ENCODE results near the gene POFUT1. TPM values are rescaled to one million over a fixed set of nuclear protein-coding genes. Genes with fewer than 3 reads are reported as not detected.

The POFUT1 gene
- total RNA-seq, 1 donor from 2014 or later: 28.9 TPM

DNA sequence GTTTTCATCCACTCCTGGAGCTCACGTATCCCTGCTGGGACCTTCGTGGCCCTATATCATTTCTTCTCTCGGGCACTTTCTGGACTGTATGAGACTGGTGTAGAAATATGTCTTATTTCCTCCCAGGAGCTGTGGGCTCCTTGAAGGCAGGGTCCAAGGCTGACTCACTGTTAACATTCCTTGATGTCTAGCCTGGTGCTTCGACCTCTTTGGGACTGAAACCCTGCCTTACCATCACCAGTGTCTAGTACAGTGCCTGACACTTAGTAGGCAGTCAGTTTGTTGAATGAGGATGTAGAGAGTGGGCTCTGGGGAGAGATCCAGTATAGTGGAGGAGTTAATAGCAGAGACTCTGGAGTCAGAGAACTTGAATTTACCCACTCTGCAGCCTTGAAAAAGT lies 23.6 kb downstream of the POFUT1 start:
- Histone ChIP-seq H3K36me3 (peaks cover 69% of the 10 kb centered on the region), H3K27me3 (ENCODE audit: low read depth) (no peaks in the 10 kb centered on the region), H3K4me1 (peaks cover 25% of the 10 kb centered on the region), H3K27ac (replicated peaks) (no peak overlapping the region), H3K4me3 (no peak overlapping the region), H3K9me3 (replicated peaks) (no peaks in the 10 kb centered on the region)
- no peak for DNase-seq
- intact Hi-C loops (cut with micrococcal nuclease): no loop called here
- TF ChIP-seq, protein P1, sequence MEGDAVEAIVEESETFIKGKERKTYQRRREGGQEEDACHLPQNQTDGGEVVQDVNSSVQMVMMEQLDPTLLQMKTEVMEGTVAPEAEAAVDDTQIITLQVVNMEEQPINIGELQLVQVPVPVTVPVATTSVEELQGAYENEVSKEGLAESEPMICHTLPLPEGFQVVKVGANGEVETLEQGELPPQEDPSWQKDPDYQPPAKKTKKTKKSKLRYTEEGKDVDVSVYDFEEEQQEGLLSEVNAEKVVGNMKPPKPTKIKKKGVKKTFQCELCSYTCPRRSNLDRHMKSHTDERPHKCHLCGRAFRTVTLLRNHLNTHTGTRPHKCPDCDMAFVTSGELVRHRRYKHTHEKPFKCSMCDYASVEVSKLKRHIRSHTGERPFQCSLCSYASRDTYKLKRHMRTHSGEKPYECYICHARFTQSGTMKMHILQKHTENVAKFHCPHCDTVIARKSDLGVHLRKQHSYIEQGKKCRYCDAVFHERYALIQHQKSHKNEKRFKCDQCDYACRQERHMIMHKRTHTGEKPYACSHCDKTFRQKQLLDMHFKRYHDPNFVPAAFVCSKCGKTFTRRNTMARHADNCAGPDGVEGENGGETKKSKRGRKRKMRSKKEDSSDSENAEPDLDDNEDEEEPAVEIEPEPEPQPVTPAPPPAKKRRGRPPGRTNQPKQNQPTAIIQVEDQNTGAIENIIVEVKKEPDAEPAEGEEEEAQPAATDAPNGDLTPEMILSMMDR (IDR thresholded peaks at IDR 0.05; ENCODE audit: borderline replicate concordance): no peak

DNA sequence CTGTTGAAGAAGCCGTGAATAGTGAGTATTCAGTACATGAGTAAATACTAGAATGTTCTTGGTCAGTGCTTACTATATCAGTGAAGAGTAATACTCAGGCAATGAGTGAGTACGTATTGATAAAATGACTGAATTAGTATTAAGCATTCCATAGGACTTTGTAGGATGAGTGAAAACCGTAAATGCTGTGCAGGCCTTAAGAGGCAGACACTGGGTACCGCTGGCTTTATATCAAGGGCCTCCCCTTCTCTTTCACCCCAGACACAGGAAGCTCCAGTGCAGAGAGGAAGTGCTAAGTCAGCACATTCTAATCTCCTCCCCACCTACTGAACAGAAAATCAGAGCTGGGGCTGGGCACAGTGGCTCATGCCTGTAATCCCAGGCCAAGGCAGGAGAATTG lies 24.2 kb downstream of the POFUT1 start:
- peaks cover 67% of the 10 kb centered on the region for H3K36me3 ChIP-seq
- intact Hi-C loops (cut with micrococcal nuclease): no loop called here

DNA sequence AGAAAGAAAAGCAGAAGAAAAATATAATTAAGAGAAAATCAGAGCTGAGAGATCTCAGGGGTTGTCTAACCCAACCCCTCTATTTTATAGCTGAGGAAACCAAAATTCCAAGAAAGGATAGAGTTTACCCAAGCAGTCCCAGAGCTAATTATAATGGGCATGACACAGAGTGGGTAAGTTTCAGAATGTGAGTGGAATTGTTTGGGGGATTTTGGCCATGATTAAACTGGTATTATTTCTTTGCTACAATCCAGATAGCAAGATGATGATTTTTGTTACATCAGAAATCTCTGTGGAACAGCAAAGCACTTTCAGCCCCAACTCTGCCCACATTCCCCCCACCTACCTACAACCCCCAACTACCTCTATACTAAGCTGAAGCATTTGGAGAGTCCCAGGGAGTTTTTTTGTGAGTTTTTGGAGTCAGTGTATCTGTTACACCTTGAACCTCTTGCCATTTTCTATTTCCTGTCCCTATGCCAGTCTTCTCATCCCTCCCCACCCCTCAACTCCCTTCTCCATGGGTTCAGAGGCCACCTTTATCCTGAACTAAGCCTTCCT lies 24.7 kb downstream of the POFUT1 start:
- Histone ChIP-seq H3K4me3 (no peak overlapping the region), H3K27me3 (ENCODE audit: low read depth) (no peaks in the 10 kb centered on the region), H3K9me3 (replicated peaks) (no peaks in the 10 kb centered on the region), H3K27ac (replicated peaks) (no peak overlapping the region), H3K4me1 (peaks cover 13% of the 10 kb centered on the region), H3K36me3 (peaks cover 63% of the 10 kb centered on the region)
- no peak for DNase-seq
- TF ChIP-seq, protein P1 (IDR thresholded peaks at IDR 0.05; ENCODE audit: borderline replicate concordance): no peak
- intact Hi-C loops (cut with micrococcal nuclease): no loop called here

More for the DNA sequence above, 24.2 kb downstream of the POFUT1 start:
- Histone ChIP-seq H3K27me3 (ENCODE audit: low read depth) (no peaks in the 10 kb centered on the region), H3K4me3 (no peak overlapping the region), H3K9me3 (replicated peaks) (no peaks in the 10 kb centered on the region), H3K4me1 (peaks cover 19% of the 10 kb centered on the region), H3K27ac (replicated peaks) (no peak overlapping the region)
- DNase-seq: no peak
- TF ChIP-seq, protein P1 (IDR thresholded peaks at IDR 0.05; ENCODE audit: borderline replicate concordance): no peak

DNA sequence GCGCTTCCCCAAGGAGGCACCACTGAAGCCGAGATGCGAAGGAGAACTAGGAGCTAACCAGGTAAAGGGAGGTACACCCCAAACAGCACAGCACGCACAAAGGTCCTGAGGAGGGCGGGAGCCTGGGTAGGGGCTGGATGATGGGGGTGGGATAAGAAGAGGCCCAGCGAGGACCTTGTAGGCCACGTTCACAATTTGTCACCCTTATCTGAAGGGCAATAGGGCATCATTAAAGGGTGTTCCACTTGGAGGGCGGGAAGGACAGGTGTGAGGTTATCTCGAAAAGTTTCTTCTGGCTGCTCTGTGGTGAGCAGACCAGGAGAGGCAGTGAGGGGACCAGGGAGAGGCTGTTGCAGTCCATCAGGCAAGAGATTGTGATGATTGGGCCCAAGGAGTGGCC lies 25.6 kb downstream of the POFUT1 start:
- H3K36me3 ChIP-seq: peaks cover 63% of the 10 kb centered on the region
- no peaks in the 10 kb centered on the region for H3K27me3 ChIP-seq (ENCODE audit: low read depth)
- TF ChIP-seq, protein P1 (IDR thresholded peaks at IDR 0.05; ENCODE audit: borderline replicate concordance): no peak
- H3K9me3 ChIP-seq (replicated peaks): no peaks in the 10 kb centered on the region
- intact Hi-C loops (cut with micrococcal nuclease): no loop called here
- peaks cover 6% of the 10 kb centered on the region for H3K4me1 ChIP-seq
- H3K4me3 ChIP-seq: no peak overlapping the region
- no peak overlapping the region for H3K27ac ChIP-seq (replicated peaks)
- DNase-seq: no peak

DNA sequence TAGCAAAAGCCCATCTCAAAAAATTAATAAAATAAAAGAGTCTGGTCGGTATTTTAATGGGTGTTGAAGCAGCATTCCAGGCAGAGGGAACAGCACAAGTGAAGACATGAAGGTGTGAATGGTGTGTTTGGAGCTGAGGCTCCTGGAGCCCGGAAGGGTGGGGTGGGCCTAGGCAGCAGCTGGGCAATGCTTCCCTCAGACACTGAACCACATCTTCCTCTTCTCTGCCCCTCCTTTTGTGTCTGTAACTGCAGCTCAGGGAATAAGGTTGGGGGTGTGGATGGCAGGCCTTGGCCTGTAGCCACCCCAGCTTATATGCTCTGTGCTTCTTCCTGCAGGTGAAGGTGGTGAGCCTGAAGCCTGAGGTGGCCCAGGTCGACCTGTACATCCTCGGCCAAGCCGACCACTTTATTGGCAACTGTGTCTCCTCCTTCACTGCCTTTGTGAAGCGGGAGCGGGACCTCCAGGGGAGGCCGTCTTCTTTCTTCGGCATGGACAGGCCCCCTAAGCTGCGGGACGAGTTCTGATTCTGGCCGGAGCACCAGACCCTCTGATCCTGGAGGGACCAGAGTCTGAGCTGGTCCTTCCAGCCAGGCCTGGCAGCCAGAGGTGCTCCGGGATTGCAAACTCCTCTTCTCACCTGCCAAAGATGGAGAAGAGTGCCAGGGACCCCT lies 26.6 kb downstream of the POFUT1 start:
- no peak for DNase-seq
- Histone ChIP-seq H3K4me1 (no peaks in the 10 kb centered on the region), H3K27me3 (ENCODE audit: low read depth) (no peaks in the 10 kb centered on the region), H3K9me3 (replicated peaks) (no peaks in the 10 kb centered on the region), H3K27ac (replicated peaks) (no peak overlapping the region), H3K4me3 (no peak overlapping the region), H3K36me3 (peaks cover 63% of the 10 kb centered on the region)
- TF ChIP-seq, protein P1 (IDR thresholded peaks at IDR 0.05; ENCODE audit: borderline replicate concordance): no peak
- intact Hi-C loops (cut with micrococcal nuclease): no loop called here
